ENCODE measurements around the gene KAT8. TPM values are rescaled to one million over a fixed set of nuclear protein-coding genes. Genes with fewer than 3 reads are reported as not detected.

KAT8 gene
- total and polyA plus RNA-seq, 9 of the 15 experiments (the other 6 are each of a cell fraction or from before 2014, with no cell fraction given): 10.0 to 98.5 (median 76.4) TPM

DNA sequence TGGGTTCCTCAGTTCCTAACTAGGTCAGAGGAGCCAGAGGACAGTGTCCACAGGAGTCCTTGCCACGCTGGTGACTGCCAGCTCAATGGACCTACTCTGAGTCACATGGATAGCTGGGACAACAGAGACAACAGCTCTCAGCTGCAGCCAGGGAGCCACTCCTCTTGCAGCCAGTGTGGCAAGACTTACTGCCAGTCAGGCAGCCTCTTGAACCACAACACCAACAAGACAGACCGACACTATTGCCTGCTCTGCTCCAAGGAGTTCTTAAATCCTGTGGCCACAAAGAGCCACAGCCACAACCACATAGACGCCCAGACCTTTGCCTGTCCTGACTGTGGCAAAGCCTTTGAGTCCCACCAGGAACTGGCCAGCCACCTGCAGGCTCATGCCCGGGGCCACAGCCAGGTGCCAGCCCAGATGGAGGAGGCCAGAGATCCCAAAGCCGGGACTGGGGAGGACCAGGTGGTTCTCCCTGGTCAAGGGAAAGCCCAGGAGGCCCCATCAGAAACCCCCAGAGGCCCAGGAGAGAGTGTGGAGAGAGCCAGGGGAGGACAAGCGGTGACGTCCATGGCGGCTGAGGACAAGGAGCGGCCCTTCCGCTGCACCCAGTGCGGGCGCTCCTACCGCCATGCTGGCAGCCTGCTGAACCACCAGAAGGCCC lies 36.6 kb upstream of the KAT8 start:
- H3K27ac ChIP-seq (ENCODE audit: extremely low read depth, low read depth, low read length): no peak overlapping the region
- ATAC-seq: no peak
- H3K27me3 ChIP-seq (ENCODE audit: control insufficient read depth in 2 of 2, insufficient read depth in 2 of 2, low read length in 2 of 2): no peaks in the 10 kb centered on the region
- no peak for FAIRE-seq
- CTCF ChIA-PET (ENCODE audit: low intra/inter-chr PET ratio): no interaction called here
- H3K4me3 ChIP-seq: no peak overlapping the region
- peaks cover 0 to 82% of the 10 kb centered on the region in 2 experiments; a peak in 3 of 5 replicates for H3K4me1 ChIP-seq (replicated peaks in 1 of 2; ENCODE audit: control insufficient read depth in 2 of 2, insufficient read depth in 2 of 2, low read length in 2 of 2)
- H3K79me2 ChIP-seq (ENCODE audit: control insufficient read depth, insufficient read depth, low read length): peaks cover 22% of the 10 kb centered on the region; the same call in 2 of the 3 replicates
- in situ Hi-C loops (cut with MboI): no loop called here
- 0 out of 2 replicates have a peak, but pooled peaks cover 5% of the 10 kb centered on the region for H4K20me1 ChIP-seq (replicated peaks; ENCODE audit: control insufficient read depth, insufficient read depth, low read length)
- BruUV-seq (replicated peaks): no TSS peak
- 93% methylated on average over 12 of the region's 13 CpGs for WGBS (ENCODE audit: insufficient coverage, low coverage, missing lambda C conversion rate)
- no peaks in the 10 kb centered on the region for H3K9me1 ChIP-seq (ENCODE audit: control insufficient read depth, insufficient read depth, low read length)
- TF ChIP-seq GATA2 (CRISPR knock-in tag; IDR thresholded peaks at IDR 0.05) (no peak), ZZZ3 (IDR thresholded peaks at IDR 0.05) (no peak), TBP (optimal IDR thresholded peaks at IDR 0.05; ENCODE audit: low read depth, low read length) (no peak), ZSCAN32 (CRISPR knock-in tag; IDR thresholded peaks at IDR 0.05) (no peak), SMC3 (conservative IDR thresholded peaks at IDR 0.05; ENCODE audit: insufficient read depth, low read depth, low read length) (no peak), RBM22 (IDR thresholded peaks at IDR 0.05; ENCODE audit: low read depth, low read length, poor library complexity, severe bottlenecking) (no peak), KHSRP (IDR thresholded peaks at IDR 0.05) (no peak), MAFG (tag; conservative IDR thresholded peaks at IDR 0.05) (no peak), NRF1 (conservative IDR thresholded peaks at IDR 0.05 in 1 of 2, IDR thresholded peaks at IDR 0.05 in 1 of 2) (no peak), CAMTA2 (CRISPR knock-in tag; conservative IDR thresholded peaks at IDR 0.05) (no peak)
- TF ChIP-seq, protein P1, sequence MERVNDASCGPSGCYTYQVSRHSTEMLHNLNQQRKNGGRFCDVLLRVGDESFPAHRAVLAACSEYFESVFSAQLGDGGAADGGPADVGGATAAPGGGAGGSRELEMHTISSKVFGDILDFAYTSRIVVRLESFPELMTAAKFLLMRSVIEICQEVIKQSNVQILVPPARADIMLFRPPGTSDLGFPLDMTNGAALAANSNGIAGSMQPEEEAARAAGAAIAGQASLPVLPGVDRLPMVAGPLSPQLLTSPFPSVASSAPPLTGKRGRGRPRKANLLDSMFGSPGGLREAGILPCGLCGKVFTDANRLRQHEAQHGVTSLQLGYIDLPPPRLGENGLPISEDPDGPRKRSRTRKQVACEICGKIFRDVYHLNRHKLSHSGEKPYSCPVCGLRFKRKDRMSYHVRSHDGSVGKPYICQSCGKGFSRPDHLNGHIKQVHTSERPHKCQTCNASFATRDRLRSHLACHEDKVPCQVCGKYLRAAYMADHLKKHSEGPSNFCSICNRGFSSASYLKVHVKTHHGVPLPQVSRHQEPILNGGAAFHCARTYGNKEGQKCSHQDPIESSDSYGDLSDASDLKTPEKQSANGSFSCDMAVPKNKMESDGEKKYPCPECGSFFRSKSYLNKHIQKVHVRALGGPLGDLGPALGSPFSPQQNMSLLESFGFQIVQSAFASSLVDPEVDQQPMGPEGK (CRISPR knock-in tag; IDR thresholded peaks at IDR 0.05; ENCODE audit: borderline replicate concordance): no peak
- no peak for DNase-seq (ENCODE audit: extremely low read depth in 1 of 4, low spot score in 3 of 4)
- no peaks in the 10 kb centered on the region for H3K9me3 ChIP-seq (replicated peaks; ENCODE audit: control insufficient read depth, insufficient read depth, low read depth, low read length)
- POLR2A ChIA-PET: interaction anchor here (0.6 kb wide), 1 partner anchor 100 kb away, joined by 3 read pairs; no protein-coding TSS in a partner anchor
- H3K4me2 ChIP-seq (ENCODE audit: insufficient read depth, low read length): no peak overlapping the region
- H2AFZ ChIP-seq (ENCODE audit: low read depth, low read length): no peak overlapping the region
- intact Hi-C loops (cut with micrococcal nuclease): no loop called here
- peaks cover 83% of the 10 kb centered on the region for H3K36me3 ChIP-seq (ENCODE audit: control insufficient read depth, insufficient read depth, low read length)
- H3K9ac ChIP-seq (ENCODE audit: insufficient read depth in 1 of 2, low read depth in 2 of 2, low read length in 2 of 2): peak overlapping the region in 1 of 2 experiments; percentile 52; a peak in 2 of 4 replicates
